ENCODE data around the gene IER5. TPM values are rescaled to one million over a fixed set of nuclear protein-coding genes. Genes with fewer than 3 reads are reported as not detected.

The IER5 gene
- total RNA-seq, 1 experiment from 2014 or later: 18.2 TPM

GRCh38 chr1:181104790-181105133 is 16.3 kb downstream of the IER5 start:
- POLR2A ChIA-PET: interaction anchor here (0.6 to 3.1 kb wide), 10 partner anchors 14 to 865 kb away, joined by 3 to 12 read pairs (median 4); partner anchors contain the start of genes IER5 and STX6
- peak; percentile 28 for ATAC-seq
- CTCF ChIA-PET: interaction anchor here (0.8 to 2.4 kb wide), 14 partner anchors 9 to 182 kb away, joined by 3 to 27 read pairs (median 4); no protein-coding TSS in a partner anchor
- no peak for TF ChIP-seq MAX (CRISPR knock-in tag; IDR thresholded peaks at IDR 0.05)
- TF ChIP-seq CREM (CRISPR knock-in tag; IDR thresholded peaks at IDR 0.05): no peak
- TF ChIP-seq ZNF138 (CRISPR knock-in tag; conservative IDR thresholded peaks at IDR 0.05): no peak
- TF ChIP-seq NR1H2 (CRISPR knock-in tag; IDR thresholded peaks at IDR 0.05): no peak
- TF ChIP-seq ETV6 (CRISPR knock-in tag; IDR thresholded peaks at IDR 0.05): peak; percentile 56; the same call in 1 of the 2 replicates
- TF ChIP-seq TEAD1 (CRISPR knock-in tag; IDR thresholded peaks at IDR 0.05): no peak
- TF ChIP-seq MYBL2 (CRISPR knock-in tag; IDR thresholded peaks at IDR 0.05): no peak; the same call in 1 of the 2 replicates
- 0 out of 2 replicates have a peak, but pooled peaks have one; percentile 30 for TF ChIP-seq HMGXB4 (CRISPR knock-in tag; IDR thresholded peaks at IDR 0.05)
- no peak for TF ChIP-seq ATF3 (CRISPR knock-in tag; conservative IDR thresholded peaks at IDR 0.05)
- TF ChIP-seq NR2C2 (CRISPR knock-in tag; IDR thresholded peaks at IDR 0.05): no peak
- TF ChIP-seq CBFB (CRISPR knock-in tag; IDR thresholded peaks at IDR 0.05; ENCODE audit: low read depth): no peak
- TF ChIP-seq ZBTB21 (CRISPR knock-in tag; IDR thresholded peaks at IDR 0.05; ENCODE audit: borderline replicate concordance): no peak
- TF ChIP-seq IRF1 (CRISPR knock-in tag; IDR thresholded peaks at IDR 0.05): no peak; the same call in 1 of the 2 replicates
- TF ChIP-seq E2F5 (CRISPR knock-in tag; IDR thresholded peaks at IDR 0.05): no peak
- peak; percentile 26; the same call in 1 of the 2 replicates for TF ChIP-seq ZNF423 (CRISPR knock-in tag; IDR thresholded peaks at IDR 0.05)
- 0 out of 2 replicates have a peak, but pooled peaks have one; percentile 8 for TF ChIP-seq ZNF232 (CRISPR knock-in tag; IDR thresholded peaks at IDR 0.05)
- TF ChIP-seq PRDM15 (CRISPR knock-in tag; IDR thresholded peaks at IDR 0.05): peak; percentile 90
- 0 out of 2 replicates have a peak, but pooled peaks have one; percentile 20 for TF ChIP-seq ESRRA (CRISPR knock-in tag; IDR thresholded peaks at IDR 0.05; ENCODE audit: borderline replicate concordance)
- no peak for TF ChIP-seq GABPB1 (CRISPR knock-in tag; IDR thresholded peaks at IDR 0.05)
- no peak overlapping the region; the same call in 1 of the 2 replicates for H3K27ac Mint-ChIP-seq
- no peaks in the 10 kb centered on the region for H3K36me3 Mint-ChIP-seq
- DNase-seq (ENCODE audit: low spot score): peak; percentile 79
- 0 out of 2 replicates have a peak, but pooled peaks cover 3% of the 10 kb centered on the region for H3K9me3 Mint-ChIP-seq
- H3K27me3 Mint-ChIP-seq (ENCODE audit: low read depth): peaks cover 78% of the 10 kb centered on the region
- H3K4me3 Mint-ChIP-seq: peak overlapping the region; percentile 85
- H3K4me1 Mint-ChIP-seq: peaks cover 83% of the 10 kb centered on the region
